Measurements from ENCODE around the gene B4GAT1.

- TF ChIP-seq CTCF (IDR thresholded peaks at IDR 0.05) = peak; percentile 95 to 97 (median 96)
- no peak for TF ChIP-seq POLR2A (IDR thresholded peaks at IDR 0.05)
Observed at GRCh38 chr11:66328302-66329144, 18.9 kb downstream of the B4GAT1 start.

All from testis (tissue), 2 donors.